Panc1 (cell line): ENCODE measurements around the gene TMEM238L. TPM values are rescaled to one million over a fixed set of nuclear protein-coding genes. Genes with fewer than 3 reads are reported as not detected.

ENCODE experiments used
- ATAC-seq: fragments of 200-7000 bp; cut with Tn5 transposase; 2 replicates; pipeline ENCODE4 v1.9.1; 2020; ENCODE audit warnings: mild to moderate bottlenecking, moderate library complexity
- BruUV-seq: library from RNA; stranded (reverse); fragments of 400-500 nt; replicated peaks from 2 replicates; lab custom pipeline; 2021; lab: Mats Ljungman, UMichigan
- CTCF ChIA-PET: fragments of 300-600 bp; sonication (Branson Sonifier 250); formaldehyde crosslinking; loops from one replicate; lab custom pipeline; 2022; ENCODE audit warnings: antibody characterized with exemption; lab: Charles Lee
- POLR2A ChIA-PET: fragments of 300-600 bp; sonication (Branson Sonifier 250); formaldehyde crosslinking; loops from one replicate; lab custom pipeline; 2022; ENCODE audit warnings: antibody characterized with exemption; lab: Charles Lee
- DNase-seq: peaks from one replicate; pipeline ENCODE4 v3.0.0-alpha.2; 2010; ENCODE audit warnings: low read depth, low spot score
- H3K27ac ChIP-seq: 2 replicates; pipeline ENCODE4 v1.5.1; 2011; ENCODE audit warnings: mild to moderate bottlenecking, low read length, inconsistent platforms
- H3K27me3 ChIP-seq: fragments of 200-500 bp; sonication (Bioruptor generic); 2 replicates; pipeline ENCODE4 v1.6.0; 2014; ENCODE audit warnings: low read length, inconsistent platforms; ENCODE audit not compliant: control insufficient read depth, insufficient read depth
- H3K36me3 ChIP-seq: fragments of 200-500 bp; sonication (Bioruptor generic); 2 replicates; pipeline ENCODE4 v1.5.1; 2014; ENCODE audit warnings: inconsistent platforms, mild to moderate bottlenecking, low read length, moderate library complexity; ENCODE audit not compliant: control insufficient read depth, insufficient read depth
- H3K4me1 ChIP-seq: 2 replicates; pipeline ENCODE4 v1.5.1; 2011; ENCODE audit warnings: inconsistent platforms, mild to moderate bottlenecking, low read length, moderate library complexity; ENCODE audit not compliant: control insufficient read depth, insufficient read depth
- H3K4me3 ChIP-seq, 2 experiments: 2 replicates each; pipeline ENCODE4 v1.5.1; 2011 to 2012; ENCODE audit warnings: low read depth in 2 of 2, low read length in 2 of 2, mild to moderate bottlenecking in 2 of 2, inconsistent platforms in 1 of 2, moderate library complexity in 1 of 2
- H3K9me3 ChIP-seq: fragments of 200-500 bp; sonication (Bioruptor generic); 2 replicates; pipeline ENCODE4 v1.5.1; 2014; ENCODE audit warnings: low read depth, mild to moderate bottlenecking, inconsistent platforms, low read length, moderate library complexity; ENCODE audit not compliant: control insufficient read depth, insufficient read depth
- POLR2AphosphoS5 ChIP-seq: IDR thresholded peaks from 2 replicates; pipeline ENCODE4 v1.6.1; 2012; ENCODE audit warnings: mild to moderate bottlenecking, low read depth, low read length, moderate library complexity
- REST ChIP-seq, 2 experiments: IDR thresholded peaks; 2 replicates each; pipeline ENCODE4 v1.6.1; 2011 to 2012; ENCODE audit warnings: low read depth in 2 of 2, control low read depth in 1 of 2, low read length in 1 of 2, mild to moderate bottlenecking in 1 of 2, moderate library complexity in 1 of 2; ENCODE audit not compliant: insufficient read depth in 1 of 2
- SIN3A ChIP-seq: IDR thresholded peaks from 2 replicates; pipeline ENCODE4 v1.6.1; 2012; ENCODE audit warnings: low read depth, mild to moderate bottlenecking, low read length, moderate library complexity, borderline replicate concordance; ENCODE audit not compliant: insufficient read depth
- TCF7L2 ChIP-seq: IDR thresholded peaks from 2 replicates; pipeline ENCODE4 v1.6.1; 2011; ENCODE audit warnings: mild to moderate bottlenecking, low read depth, low read length, inconsistent platforms
- in situ Hi-C: cut with HindIII; loops from 2 replicates; pipeline ENCODE4 v1.10.0; 2016; ENCODE audit warnings: low sequenced_read_pairs, low pct_unique_long_range_greater_than_20kb
- intact Hi-C: fragments of 100-400 bp; cut with micrococcal nuclease; formaldehyde crosslinking; loops from one replicate; pipeline ENCODE4 v1.10.0; 2022; ENCODE audit not compliant: unreplicated experiment
- total RNA-seq: library from RNA; stranded (reverse); gene quantifications from one replicate; pipeline ENCODE4 v1.2.1, GENCODE V29; 2021; ENCODE audit not compliant: unreplicated experiment
- TF ChIP-seq, protein P1 (sequence below): fragments of 450-650 bp; IDR thresholded peaks from 2 replicates; pipeline ENCODE4 v1.5.1; 2017; ENCODE audit warnings: mild to moderate bottlenecking

The TMEM238L gene
- total RNA-seq, 1 experiment from 2014 or later, result not detected

DNA sequence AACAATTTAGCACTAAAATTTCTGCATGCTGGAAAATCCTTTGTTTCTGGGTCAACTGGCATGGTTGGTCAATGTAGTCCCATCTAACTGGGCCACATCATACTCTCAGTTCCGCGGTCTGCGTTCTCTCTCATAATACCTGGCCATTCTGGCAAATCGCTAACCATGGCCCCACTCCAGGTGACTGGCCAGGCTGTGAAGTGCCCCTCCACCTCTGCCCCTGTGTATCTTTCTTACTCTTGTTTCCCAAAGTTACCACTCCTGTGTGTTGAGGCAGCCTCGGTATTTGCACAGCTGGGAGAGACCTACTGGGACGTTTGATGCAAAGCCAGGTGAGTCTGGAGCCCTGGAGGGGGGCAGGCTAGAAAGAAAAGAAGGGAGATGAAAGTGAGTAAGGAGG is 2.0 kb upstream of the TMEM238L start:
- H3K27me3 ChIP-seq, result no peaks in the 10 kb centered on the region
- no peak for DNase-seq
- H3K4me3 ChIP-seq, result no peak overlapping the region
- no TSS peak for BruUV-seq
- in situ Hi-C loops, result no loop called here
- intact Hi-C loops, result no loop called here
- ChIA-PET POLR2A (no interaction called here), CTCF (no interaction called here)
- no peaks in the 10 kb centered on the region for H3K9me3 ChIP-seq
- H3K36me3 ChIP-seq, result no peaks in the 10 kb centered on the region
- H3K4me1 ChIP-seq, result no peaks in the 10 kb centered on the region
- H3K27ac ChIP-seq, result no peak overlapping the region
- ATAC-seq, result no peak
- no peak for TF ChIP-seq SIN3A
- TF ChIP-seq, protein P1, sequence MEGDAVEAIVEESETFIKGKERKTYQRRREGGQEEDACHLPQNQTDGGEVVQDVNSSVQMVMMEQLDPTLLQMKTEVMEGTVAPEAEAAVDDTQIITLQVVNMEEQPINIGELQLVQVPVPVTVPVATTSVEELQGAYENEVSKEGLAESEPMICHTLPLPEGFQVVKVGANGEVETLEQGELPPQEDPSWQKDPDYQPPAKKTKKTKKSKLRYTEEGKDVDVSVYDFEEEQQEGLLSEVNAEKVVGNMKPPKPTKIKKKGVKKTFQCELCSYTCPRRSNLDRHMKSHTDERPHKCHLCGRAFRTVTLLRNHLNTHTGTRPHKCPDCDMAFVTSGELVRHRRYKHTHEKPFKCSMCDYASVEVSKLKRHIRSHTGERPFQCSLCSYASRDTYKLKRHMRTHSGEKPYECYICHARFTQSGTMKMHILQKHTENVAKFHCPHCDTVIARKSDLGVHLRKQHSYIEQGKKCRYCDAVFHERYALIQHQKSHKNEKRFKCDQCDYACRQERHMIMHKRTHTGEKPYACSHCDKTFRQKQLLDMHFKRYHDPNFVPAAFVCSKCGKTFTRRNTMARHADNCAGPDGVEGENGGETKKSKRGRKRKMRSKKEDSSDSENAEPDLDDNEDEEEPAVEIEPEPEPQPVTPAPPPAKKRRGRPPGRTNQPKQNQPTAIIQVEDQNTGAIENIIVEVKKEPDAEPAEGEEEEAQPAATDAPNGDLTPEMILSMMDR, result no peak
- TF ChIP-seq REST (IDR thresholded peaks at IDR 0.05; ENCODE audit: insufficient read depth in 1 of 2, low read depth in 2 of 2, low read length in 1 of 2), result no peak
- TF ChIP-seq POLR2AphosphoS5, result no peak
- no peak for TF ChIP-seq TCF7L2

- no peak for TF ChIP-seq TCF7L2
- TF ChIP-seq, protein P1, result no peak
- TF ChIP-seq REST (IDR thresholded peaks at IDR 0.05; ENCODE audit: insufficient read depth in 1 of 2, low read depth in 2 of 2, low read length in 1 of 2), result no peak
- TF ChIP-seq SIN3A, result no peak
- no peak for TF ChIP-seq POLR2AphosphoS5
- Histone ChIP-seq H3K4me3 (no peak overlapping the region), H3K27me3 (no peaks in the 10 kb centered on the region), H3K36me3 (no peaks in the 10 kb centered on the region), H3K27ac (no peak overlapping the region), H3K4me1 (no peaks in the 10 kb centered on the region), H3K9me3 (no peaks in the 10 kb centered on the region)
- ATAC-seq, result no peak
- intact Hi-C loops (no loop called here), in situ Hi-C loops (no loop called here)
- ChIA-PET POLR2A (no interaction called here), CTCF (no interaction called here)
- DNase-seq, result no peak
- no TSS peak for BruUV-seq
Measured at GRCh38 chr17:10804546-10804945, 647 bp upstream of the TMEM238L start.
